Keratinocyte (primary cell): Measurements from ENCODE around the gene PCNX1. TPM values are rescaled to one million over a fixed set of nuclear protein-coding genes. Genes with fewer than 3 reads are reported as not detected.
"Not testable (repeated sequence)": the region's sequence is repeated elsewhere in the genome, so short reads cannot be mapped to it uniquely, and the experiment has no call there.

Experiments used
- DNase-seq: peaks from one replicate; pipeline ENCODE4 v3.0.0-alpha.2; 2011; ENCODE audit warnings: low read depth, missing footprints, low spot score
- FAIRE-seq: peaks from 2 replicates; lab custom pipeline; 2011; peaks lifted over from hg19 to GRCh38; lab: Jason Lieb, UNC
- H2AFZ ChIP-seq: 2 replicates; pipeline ENCODE4 v1.6.0; 2012; ENCODE audit warnings: low read length, control low read depth, inconsistent platforms; ENCODE audit not compliant: control insufficient read depth
- H3K27ac ChIP-seq: 2 replicates; pipeline ENCODE4 v1.5.1; 2011; ENCODE audit warnings: low read length; ENCODE audit not compliant: control insufficient read depth, insufficient read depth
- H3K27me3 ChIP-seq: 3 replicates; pipeline ENCODE4 v1.6.0; 2011; ENCODE audit warnings: low read length; ENCODE audit not compliant: control insufficient read depth, insufficient read depth; ENCODE audit errors: extremely low read depth
- H3K36me3 ChIP-seq, 2 experiments: 2 replicates in 1 of 2; 3 replicates in 1 of 2; pipeline ENCODE4 v1.5.1; 2011; ENCODE audit warnings: low read length in 2 of 2, mild to moderate bottlenecking in 1 of 2; ENCODE audit not compliant: control insufficient read depth in 2 of 2, insufficient read depth in 2 of 2; ENCODE audit errors: extremely low read depth in 1 of 2
- H3K4me1 ChIP-seq: 3 replicates; pipeline ENCODE4 v1.5.1; 2011; ENCODE audit warnings: low read length; ENCODE audit not compliant: control insufficient read depth, insufficient read depth; ENCODE audit errors: extremely low read depth
- H3K4me2 ChIP-seq: 3 replicates; pipeline ENCODE4 v1.6.0; 2011; ENCODE audit warnings: low read depth, low read length; ENCODE audit not compliant: control insufficient read depth, insufficient read depth; ENCODE audit errors: extremely low read depth
- H3K4me3 ChIP-seq, 3 experiments: fragments of 200-600 bp in 1 of 3; sonication (generic) in 1 of 3; 2 replicates in 2 of 3; 3 replicates in 1 of 3; pipeline ENCODE4 v1.5.1; 2011 to 2016; ENCODE audit warnings: low read length in 3 of 3, mild to moderate bottlenecking in 3 of 3, control low read depth in 2 of 3, inconsistent platforms in 1 of 3, low read depth in 1 of 3, mixed read lengths in 1 of 3, mixed run types in 1 of 3, moderate library complexity in 1 of 3; ENCODE audit not compliant: control insufficient read depth in 2 of 3, insufficient read depth in 2 of 3; ENCODE audit errors: extremely low read depth in 1 of 3
- H3K79me2 ChIP-seq: 2 replicates; pipeline ENCODE4 v1.6.0; 2012; ENCODE audit warnings: low read length; ENCODE audit not compliant: control insufficient read depth, insufficient read depth
- H3K9ac ChIP-seq: 3 replicates; pipeline ENCODE4 v1.6.0; 2011; ENCODE audit warnings: low read length; ENCODE audit not compliant: control insufficient read depth, insufficient read depth; ENCODE audit errors: extremely low read depth
- H3K9me1 ChIP-seq: 3 replicates; pipeline ENCODE4 v1.6.0; 2011; ENCODE audit warnings: low read length; ENCODE audit not compliant: control insufficient read depth, insufficient read depth; ENCODE audit errors: extremely low read depth
- H3K9me3 ChIP-seq: 2 replicates; pipeline ENCODE4 v1.5.1; 2012; ENCODE audit warnings: low read depth, low read length; ENCODE audit not compliant: control insufficient read depth
- H4K20me1 ChIP-seq: 3 replicates; pipeline ENCODE4 v1.6.0; 2011; ENCODE audit warnings: low read length; ENCODE audit not compliant: control insufficient read depth, insufficient read depth; ENCODE audit errors: extremely low read depth
- EZH2 ChIP-seq: IDR thresholded peaks from one replicate; pipeline ENCODE4 v1.6.1; 2012; ENCODE audit warnings: inconsistent platforms, mild to moderate bottlenecking, low read length, moderate library complexity
- dilution Hi-C: fragments of 300-500 bp; cut with MboI; formaldehyde crosslinking; loops from one replicate; pipeline ENCODE4 v1.7.0; 2020; ENCODE audit warnings: low sequenced_read_pairs; ENCODE audit not compliant: extremely low pct_ligation_motif_present
- polyA plus RNA-seq, 5 experiments: library from polyadenylated mRNA; depleted of rRNA in 3 of 5; stranded (reverse) in 3 of 5; stranded (forward) in 1 of 5; unstranded in 1 of 5; fragments of >200 nt; gene quantifications; 1 replicate in 1 of 5; 2 replicates in 3 of 5; 3 replicates in 1 of 5; pipeline versions ENCODE4 v1.2.1 to v1.2.3, GENCODE V29; 2011 to 2012; ENCODE audit warnings: missing spikeins in 2 of 5, low read depth in 1 of 5, low replicate concordance in 1 of 5
- TF ChIP-seq, protein P1 (sequence below), 3 experiments: IDR thresholded peaks in 1 of 3; conservative IDR thresholded peaks in 1 of 3; optimal IDR thresholded peaks in 1 of 3; 2 replicates in 2 of 3; 3 replicates in 1 of 3; pipeline versions ENCODE3 to v1.5.1; 2011; ENCODE audit warnings: low read length in 3 of 3, mild to moderate bottlenecking in 3 of 3, moderate library complexity in 2 of 3, control low read depth in 1 of 3, inconsistent platforms in 1 of 3; ENCODE audit not compliant: insufficient read depth in 2 of 3; ENCODE audit errors: extremely low read depth in 1 of 3

PCNX1 gene
- polyA plus RNA-seq, 1 donor (not counting 4 experiments of a cell fraction or from before 2014, with no cell fraction given): 39.8 TPM

DNA sequence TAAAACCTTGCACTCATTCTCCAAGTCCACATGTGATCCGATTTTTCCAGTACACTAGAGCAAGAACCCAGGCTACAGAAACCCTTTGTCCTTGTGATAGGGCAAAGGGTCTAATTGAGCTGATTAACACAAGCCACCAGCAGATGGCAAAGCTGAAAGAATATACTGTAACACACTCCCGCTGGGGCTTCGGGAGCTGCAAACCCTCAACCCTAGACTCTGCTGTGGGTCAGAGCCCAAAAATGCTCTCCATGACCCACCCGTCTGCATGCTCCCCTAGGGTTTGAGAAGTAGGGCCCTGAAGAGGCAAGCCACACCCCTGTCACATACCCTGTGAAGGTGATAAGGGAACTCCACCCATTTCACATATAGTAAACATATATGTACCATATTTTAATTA lies 33.6 kb upstream of the PCNX1 start:
- Histone ChIP-seq H3K4me2 (no peak overlapping the region), H3K36me3 (no peaks in the 10 kb centered on the region), H4K20me1 (no peaks in the 10 kb centered on the region), H3K9me3 (peaks cover 3% of the 10 kb centered on the region), H3K4me1 (no peaks in the 10 kb centered on the region), H3K9me1 (no peaks in the 10 kb centered on the region), H2AFZ (no peak overlapping the region), H3K27me3 (no peaks in the 10 kb centered on the region), H3K4me3 (no peak overlapping the region), H3K79me2 (no peaks in the 10 kb centered on the region), H3K9ac (no peak overlapping the region), H3K27ac (no peak overlapping the region)
- dilution Hi-C loops: no loop called here
- TF ChIP-seq, protein P1, sequence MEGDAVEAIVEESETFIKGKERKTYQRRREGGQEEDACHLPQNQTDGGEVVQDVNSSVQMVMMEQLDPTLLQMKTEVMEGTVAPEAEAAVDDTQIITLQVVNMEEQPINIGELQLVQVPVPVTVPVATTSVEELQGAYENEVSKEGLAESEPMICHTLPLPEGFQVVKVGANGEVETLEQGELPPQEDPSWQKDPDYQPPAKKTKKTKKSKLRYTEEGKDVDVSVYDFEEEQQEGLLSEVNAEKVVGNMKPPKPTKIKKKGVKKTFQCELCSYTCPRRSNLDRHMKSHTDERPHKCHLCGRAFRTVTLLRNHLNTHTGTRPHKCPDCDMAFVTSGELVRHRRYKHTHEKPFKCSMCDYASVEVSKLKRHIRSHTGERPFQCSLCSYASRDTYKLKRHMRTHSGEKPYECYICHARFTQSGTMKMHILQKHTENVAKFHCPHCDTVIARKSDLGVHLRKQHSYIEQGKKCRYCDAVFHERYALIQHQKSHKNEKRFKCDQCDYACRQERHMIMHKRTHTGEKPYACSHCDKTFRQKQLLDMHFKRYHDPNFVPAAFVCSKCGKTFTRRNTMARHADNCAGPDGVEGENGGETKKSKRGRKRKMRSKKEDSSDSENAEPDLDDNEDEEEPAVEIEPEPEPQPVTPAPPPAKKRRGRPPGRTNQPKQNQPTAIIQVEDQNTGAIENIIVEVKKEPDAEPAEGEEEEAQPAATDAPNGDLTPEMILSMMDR (optimal IDR thresholded peaks at IDR 0.05 in 1 of 3, IDR thresholded peaks at IDR 0.05 in 1 of 3, conservative IDR thresholded peaks at IDR 0.05 in 1 of 3; ENCODE audit: extremely low read depth in 1 of 3, insufficient read depth in 2 of 3, low read length in 3 of 3): no peak
- no peak for TF ChIP-seq EZH2
- FAIRE-seq: no peak
- no peak for DNase-seq

DNA sequence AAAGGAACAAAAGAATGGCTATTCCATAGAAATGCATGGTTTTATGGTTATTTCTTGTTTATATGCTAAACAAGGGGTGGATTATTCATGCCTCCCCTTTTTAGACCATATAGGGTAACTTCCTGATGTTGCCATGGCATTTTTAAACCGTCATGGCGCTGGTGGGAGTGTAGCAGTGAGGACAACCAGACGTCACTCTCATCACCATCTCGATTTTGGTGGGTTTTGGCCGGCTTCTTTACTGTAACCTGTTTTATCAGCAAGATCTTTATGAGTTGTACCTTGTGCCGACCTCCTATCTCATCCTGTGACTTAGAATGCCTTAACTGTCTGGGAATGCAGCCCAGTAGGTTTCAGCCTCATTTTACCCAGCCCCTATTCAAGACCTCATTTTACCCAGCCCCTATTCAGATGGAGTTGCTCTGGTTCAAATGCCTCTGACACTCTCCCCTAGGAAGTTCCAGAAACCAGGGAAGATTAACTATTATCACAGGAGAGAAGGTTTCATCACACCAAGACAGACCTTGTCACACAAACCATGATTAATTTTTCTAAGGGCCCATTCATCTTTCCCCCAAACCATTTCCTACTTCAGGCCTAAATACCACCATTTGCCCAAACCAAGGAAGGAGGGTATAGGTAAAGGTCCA lies 31.3 kb upstream of the PCNX1 start:
- H3K9ac ChIP-seq, H3K4me2 ChIP-seq, H3K79me2 ChIP-seq, H3K4me1 ChIP-seq, H3K36me3 ChIP-seq, H3K9me1 ChIP-seq, DNase-seq, H4K20me1 ChIP-seq, H3K27ac ChIP-seq, H3K27me3 ChIP-seq, H3K4me3 ChIP-seq, H3K9me3 ChIP-seq, H2AFZ ChIP-seq, dilution Hi-C loops, FAIRE-seq: not testable (repeated sequence)

DNA sequence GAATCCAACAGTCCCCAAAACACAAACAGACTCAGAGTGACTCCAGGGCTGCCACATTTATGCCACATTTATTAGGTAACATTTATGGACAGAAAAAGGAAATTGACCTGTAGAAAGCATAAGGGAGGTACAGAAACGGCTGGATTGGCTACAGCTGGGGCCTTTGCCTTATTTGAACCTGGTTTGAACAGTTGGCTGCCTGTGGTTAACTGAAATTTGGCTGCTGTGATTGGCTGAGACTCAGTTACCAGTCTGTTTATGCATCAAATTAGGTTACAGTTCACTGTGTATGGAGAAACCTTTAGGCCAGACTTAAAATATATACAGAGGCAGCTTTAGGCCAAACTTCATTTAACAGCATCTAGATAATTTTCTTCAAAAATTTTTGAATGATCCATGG lies 27.8 kb upstream of the PCNX1 start:
- no peaks in the 10 kb centered on the region for H3K79me2 ChIP-seq
- no peaks in the 10 kb centered on the region for H3K9me1 ChIP-seq
- no peaks in the 10 kb centered on the region for H3K27me3 ChIP-seq
- TF ChIP-seq, protein P1 (optimal IDR thresholded peaks at IDR 0.05 in 1 of 3, IDR thresholded peaks at IDR 0.05 in 1 of 3, conservative IDR thresholded peaks at IDR 0.05 in 1 of 3; ENCODE audit: extremely low read depth in 1 of 3, insufficient read depth in 2 of 3, low read length in 3 of 3): no peak
- no peak for TF ChIP-seq EZH2
- H2AFZ ChIP-seq: peak overlapping the region; percentile 15
- dilution Hi-C loops: no loop called here
- no peak overlapping the region for H3K4me3 ChIP-seq
- no peak overlapping the region for H3K9ac ChIP-seq
- no peak overlapping the region for H3K4me2 ChIP-seq
- H3K4me1 ChIP-seq: peaks cover 12% of the 10 kb centered on the region
- no peak for FAIRE-seq
- H4K20me1 ChIP-seq: no peaks in the 10 kb centered on the region
- H3K9me3 ChIP-seq: no peaks in the 10 kb centered on the region
- H3K36me3 ChIP-seq: no peaks in the 10 kb centered on the region
- no peak overlapping the region for H3K27ac ChIP-seq
- DNase-seq: no peak

DNA sequence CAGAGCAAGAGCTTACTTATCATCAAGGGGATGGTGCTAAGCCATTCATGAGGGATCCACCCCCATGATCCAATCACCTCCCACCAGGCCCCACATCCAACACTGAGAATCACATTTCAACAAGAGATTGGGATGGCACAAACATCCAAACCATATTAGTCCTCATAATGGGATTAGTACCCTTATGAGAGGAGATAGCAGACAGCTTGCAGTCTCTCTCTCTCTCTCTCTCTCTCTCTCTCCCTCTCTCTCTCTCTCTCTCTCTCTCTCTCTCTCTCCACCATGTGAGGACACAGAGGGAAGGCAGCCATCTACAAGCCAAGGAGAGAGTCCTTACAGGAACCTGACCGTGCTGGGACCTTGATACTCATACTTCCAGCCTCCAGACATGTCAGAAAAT lies 26.4 kb upstream of the PCNX1 start:
- FAIRE-seq, H3K4me2 ChIP-seq, H3K36me3 ChIP-seq, H3K4me3 ChIP-seq, dilution Hi-C loops, H3K9ac ChIP-seq, DNase-seq, H3K9me3 ChIP-seq, H2AFZ ChIP-seq, H3K9me1 ChIP-seq, H4K20me1 ChIP-seq, H3K27ac ChIP-seq, H3K27me3 ChIP-seq, H3K79me2 ChIP-seq: not testable (repeated sequence)
- peaks cover 17% of the 10 kb centered on the region for H3K4me1 ChIP-seq
